GM12872 (cell line): ENCODE measurements around the gene RGL4.

ENCODE experiments used
- TF ChIP-seq, protein P1 (sequence below): IDR thresholded peaks from 3 replicates; pipeline ENCODE4 v1.5.1; 2011; ENCODE audit warnings: low read depth, mild to moderate bottlenecking, low read length, moderate library complexity; ENCODE audit not compliant: insufficient read depth

RGL4 gene

DNA sequence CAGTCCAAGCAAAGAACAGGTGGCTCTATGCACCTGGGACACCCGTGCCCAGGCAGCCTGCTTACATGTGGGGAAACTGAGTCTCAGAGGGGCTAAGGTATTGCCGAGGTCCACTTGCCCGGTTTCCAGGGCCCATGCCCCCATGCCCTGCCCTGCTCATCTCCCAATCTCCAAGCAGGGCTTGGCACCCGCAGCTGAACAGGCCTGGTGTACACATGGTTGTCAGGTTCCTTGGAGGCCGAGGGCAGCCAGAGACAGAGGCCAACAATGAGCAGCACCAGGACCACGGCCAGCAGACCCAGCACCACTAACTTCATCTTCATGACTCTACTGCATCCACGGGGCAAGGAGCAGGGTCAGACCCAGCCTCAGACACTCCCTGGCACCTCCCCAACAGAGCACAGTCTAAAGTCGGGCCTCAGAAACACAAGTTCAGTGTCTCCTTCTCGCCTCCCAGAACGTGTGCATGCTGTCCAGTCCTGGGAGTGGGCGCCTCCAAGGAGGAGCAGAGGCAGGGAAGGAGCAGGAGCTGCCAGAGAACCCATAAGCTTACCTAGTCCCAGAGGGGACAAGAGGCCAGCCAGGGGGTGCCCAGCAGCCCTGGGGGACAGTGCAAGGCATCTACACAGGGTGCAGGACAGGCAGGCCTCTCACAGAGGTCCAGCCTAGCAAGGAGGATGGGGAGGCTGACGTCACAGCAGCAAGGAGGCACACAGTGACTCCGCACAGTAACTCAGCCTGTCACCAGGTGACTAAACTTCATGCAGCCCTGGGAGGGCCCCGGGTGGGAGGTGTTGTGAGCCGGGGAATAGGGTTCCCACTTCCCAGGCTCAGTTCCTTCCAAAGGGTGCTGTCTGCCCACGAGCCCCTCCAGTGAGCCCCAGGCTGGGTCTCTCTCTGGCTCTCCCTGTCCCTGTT lies 20.2 kb upstream of the RGL4 start:
- TF ChIP-seq, protein P1, sequence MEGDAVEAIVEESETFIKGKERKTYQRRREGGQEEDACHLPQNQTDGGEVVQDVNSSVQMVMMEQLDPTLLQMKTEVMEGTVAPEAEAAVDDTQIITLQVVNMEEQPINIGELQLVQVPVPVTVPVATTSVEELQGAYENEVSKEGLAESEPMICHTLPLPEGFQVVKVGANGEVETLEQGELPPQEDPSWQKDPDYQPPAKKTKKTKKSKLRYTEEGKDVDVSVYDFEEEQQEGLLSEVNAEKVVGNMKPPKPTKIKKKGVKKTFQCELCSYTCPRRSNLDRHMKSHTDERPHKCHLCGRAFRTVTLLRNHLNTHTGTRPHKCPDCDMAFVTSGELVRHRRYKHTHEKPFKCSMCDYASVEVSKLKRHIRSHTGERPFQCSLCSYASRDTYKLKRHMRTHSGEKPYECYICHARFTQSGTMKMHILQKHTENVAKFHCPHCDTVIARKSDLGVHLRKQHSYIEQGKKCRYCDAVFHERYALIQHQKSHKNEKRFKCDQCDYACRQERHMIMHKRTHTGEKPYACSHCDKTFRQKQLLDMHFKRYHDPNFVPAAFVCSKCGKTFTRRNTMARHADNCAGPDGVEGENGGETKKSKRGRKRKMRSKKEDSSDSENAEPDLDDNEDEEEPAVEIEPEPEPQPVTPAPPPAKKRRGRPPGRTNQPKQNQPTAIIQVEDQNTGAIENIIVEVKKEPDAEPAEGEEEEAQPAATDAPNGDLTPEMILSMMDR, result no peak

DNA sequence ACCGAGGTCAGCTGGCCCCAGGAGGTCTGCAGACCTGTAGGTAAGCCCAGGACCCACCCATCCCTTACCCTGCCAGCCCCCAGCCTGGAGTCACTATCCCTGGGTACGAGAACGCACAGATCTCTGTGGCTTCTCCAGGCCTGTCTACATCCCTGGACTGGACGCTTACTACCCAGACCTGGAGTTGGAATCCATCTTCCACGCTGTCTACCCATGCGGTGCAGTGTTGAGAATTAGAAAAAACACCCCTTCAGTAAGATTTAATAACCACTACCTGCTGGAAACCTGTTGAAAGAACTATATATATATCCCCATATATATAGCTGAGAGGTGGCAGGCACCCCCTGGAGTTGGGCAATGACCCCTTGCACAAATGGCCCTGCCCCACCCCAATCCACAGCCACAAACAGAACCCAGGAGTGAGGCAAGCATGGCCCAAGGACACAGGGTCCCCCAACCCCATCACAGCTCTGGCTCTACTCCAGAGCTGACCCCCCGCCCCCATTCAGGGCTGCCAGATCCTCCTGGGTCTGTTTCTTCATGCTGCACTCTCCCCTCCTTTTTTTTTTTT lies 17.7 kb upstream of the RGL4 start:
- TF ChIP-seq, protein P1, result no peak

DNA sequence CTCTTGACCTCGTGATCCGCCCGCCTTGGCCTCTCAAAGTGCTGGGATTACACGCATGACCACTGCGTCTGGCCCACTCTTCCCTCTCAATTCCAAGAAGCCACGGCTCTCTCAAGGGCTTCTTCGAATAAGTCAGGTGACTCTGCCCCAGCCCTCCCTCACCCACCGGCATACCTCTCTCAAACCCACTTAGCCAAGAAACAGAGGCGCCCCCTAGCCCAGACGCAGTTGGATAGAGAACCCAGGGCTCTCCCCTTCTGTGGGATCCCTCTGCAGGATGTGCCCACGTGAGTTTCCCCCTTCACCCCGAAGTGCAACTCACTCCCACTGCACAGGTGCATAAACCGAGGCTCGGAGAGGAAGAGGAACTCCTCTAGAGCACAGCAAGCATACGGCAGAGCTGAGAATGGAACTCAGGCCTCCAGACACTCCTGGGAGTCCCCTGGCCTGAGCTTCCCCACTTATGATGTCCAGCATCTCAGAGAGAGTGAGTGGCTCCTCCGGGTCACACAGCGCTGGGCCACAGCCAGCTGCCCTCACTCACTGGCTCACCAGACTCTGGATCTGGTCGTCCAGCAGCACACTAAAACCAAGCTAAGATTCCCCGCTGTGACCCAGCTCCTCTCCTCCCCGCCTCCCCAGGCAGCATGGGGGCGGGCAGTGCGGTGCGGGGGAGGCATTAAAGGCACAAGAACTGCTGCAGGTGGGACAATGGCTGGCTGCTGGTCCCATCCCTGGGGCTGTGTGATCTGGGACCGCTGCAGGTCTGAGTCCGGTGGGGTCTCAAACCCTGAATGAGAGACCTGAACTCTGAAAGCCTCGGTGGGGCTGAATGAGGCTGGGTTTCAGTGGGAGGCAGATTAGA lies 16.8 kb upstream of the RGL4 start:
- TF ChIP-seq, protein P1, result no peak

DNA sequence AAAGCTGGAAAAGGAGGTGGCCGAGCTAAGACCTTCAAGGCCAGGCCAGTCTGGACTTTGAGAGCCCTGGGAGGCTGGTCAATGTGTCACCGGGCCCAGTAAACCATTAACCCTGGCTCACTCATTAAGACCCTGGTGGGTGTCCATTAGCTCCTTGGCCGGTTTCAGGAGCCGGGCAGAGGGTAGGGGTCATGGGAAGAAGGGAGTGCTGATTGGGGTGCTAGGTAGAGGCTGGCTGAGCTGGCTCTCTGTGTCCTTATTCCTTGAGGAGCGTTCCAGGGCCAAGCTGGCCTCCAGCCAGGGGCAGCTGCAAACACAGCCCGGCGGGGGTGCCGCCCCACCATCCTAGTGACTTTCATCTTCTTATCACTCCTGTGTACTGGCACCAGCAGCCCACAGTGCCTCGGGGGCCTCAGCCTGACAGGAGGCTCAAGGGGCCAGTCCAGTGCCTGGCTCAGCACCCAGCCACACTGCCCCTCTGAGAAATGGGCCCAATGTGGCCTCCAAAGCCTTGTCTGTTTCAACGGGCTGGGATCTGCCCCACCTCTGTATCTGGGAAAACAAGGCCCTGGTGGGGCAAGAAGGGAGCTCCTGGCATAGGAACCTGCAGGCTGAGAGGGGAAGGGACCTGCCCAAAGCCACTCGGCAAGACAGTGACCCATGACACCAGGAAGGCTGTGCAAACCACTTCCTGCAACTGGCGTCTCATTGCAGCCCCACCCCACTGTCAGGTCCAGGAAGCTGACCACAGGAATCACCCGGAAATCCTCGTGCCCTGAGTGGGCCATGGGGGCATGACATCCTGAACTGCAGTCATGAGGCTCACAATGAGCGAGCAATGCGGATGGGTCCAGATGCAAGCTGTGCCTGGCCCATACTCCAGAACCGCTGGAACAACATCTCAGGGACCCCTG lies 15.1 kb upstream of the RGL4 start:
- TF ChIP-seq, protein P1, result no peak

DNA sequence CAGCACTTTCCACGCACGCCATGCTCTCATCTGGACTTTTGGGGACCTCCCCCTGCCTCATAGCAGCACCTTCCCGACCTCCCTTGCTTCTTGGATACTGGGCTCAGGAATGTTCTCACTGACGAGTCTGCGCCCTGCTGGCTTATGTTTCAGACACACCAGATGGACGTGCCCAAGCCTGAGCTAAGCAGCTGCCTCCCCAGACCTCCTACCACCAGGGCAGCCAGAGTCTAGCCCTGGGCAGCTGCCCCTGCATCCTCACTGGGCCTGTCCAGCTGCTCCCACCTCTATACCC lies 13.2 kb upstream of the RGL4 start:
- TF ChIP-seq, protein P1, result no peak

DNA sequence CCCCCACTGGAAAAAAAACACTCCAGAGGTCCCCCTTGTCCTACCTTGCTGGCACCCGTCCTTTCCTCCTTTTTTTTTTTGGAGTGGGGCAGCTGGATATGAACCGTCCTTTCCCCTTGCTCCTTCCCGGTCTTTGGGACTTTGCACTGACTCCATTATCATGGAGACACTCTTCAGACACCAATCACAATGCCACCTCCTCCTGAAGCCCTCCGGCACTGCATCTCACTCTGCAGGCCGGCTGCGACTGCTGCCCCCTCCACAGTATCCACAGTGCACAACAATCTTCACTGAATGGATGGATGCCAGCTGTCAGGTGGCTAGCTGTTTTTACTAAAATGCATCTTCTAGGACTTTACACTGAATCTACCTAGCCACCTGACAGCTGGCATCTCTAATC lies 12.7 kb upstream of the RGL4 start:
- TF ChIP-seq, protein P1, result no peak
